Measurements from ENCODE around the gene COL12A1. TPM values are rescaled to one million over a fixed set of nuclear protein-coding genes. Genes with fewer than 3 reads are reported as not detected.

Gene COL12A1
- polyA plus RNA-seq, 4 donors: 63.7 to 1,684 (median 152) TPM

DNA sequence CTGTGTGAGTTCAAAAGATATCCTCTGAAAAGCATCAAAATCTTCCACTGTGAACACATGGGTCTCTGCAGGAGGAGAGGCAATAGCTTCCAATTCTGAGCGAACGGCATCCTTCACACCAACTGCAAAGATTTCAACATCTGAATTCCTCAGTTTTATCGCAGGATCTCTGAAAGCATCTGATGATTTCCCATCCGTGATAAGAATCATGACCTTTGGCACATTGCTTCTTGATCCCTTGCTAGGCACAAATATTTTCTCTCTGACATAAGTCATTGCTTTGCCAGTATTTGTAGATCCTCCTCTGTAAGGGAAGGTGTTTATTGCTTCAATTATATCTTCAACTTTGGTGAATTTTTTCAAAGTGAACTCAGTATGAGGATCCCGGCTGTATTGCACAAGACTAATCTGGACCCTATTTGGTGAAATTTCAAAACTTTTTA lies 22.7 kb downstream of the COL12A1 start:
- no peak for DNase-seq (ENCODE audit: low read depth in 4 of 4, low spot score in 3 of 4)

GRCh38 chr6:75180864-75181263 lies 25.0 kb downstream of the COL12A1 start:
- no peak for DNase-seq (ENCODE audit: low read depth in 4 of 4, low spot score in 3 of 4)

DNA sequence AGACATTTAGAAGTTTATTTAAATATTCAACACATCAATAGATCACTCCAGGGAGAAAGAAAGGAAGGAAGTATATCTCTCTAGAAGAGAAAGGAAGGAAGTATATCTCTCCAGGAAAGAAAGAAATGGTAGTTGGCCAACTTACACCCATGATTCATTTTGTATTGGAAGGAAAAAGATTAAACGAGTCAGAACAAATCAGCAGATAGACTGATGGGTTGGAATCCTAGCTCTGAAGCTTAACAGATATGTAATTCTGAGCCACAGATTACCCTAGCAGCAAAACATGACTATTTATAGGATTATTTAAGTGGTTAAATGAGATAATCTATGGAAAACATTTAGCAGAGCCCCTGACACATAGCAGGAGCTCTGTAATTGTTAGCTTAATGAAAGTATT lies 27.1 kb downstream of the COL12A1 start:
- DNase-seq (ENCODE audit: low read depth in 4 of 4, low spot score in 3 of 4): no peak

DNA sequence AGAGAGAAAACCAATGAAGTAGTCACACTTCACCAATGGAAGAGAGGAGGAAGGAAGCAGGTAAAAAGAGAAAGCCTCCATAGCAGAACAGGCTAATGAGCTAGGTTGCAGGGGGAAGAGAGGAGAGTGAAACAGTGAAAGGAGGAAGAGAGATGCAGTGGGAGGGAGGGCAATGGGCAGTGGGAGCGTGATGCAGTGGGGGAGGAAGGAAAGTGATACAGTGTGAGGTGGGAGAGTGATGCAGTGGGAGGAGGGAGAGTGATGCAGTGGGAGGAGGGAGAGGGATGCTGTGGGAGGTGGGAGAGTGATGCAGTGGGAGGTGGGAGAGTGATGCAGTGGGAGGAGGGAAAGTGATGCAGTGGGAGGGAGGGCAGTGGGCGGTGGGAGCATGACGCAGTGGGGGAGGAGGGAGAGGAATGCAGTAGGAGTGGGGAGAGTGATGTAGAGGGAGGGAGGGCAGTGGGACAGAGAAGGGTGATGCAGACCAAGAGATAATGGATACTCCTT lies 29.7 kb downstream of the COL12A1 start:
- DNase-seq (ENCODE audit: low read depth in 4 of 4, low spot score in 3 of 4): no peak

DNA sequence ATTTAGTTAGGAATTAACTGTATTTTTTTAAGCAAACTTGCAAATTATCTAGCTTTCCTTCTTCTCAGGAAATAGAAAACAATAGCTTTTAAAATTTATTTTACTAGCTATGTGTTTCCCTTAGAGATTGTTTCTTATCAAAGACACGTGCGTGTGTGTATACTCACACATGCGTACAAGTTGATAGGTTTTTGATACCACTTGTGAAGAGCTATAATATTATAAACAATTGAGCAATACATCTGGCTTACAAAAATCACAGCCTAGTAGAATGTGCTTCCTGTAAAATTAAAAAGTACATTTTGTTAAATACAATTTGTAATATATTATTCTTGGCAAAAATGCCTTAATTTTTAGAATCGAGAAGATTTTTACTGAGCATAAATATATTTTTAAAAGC lies 33.9 kb downstream of the COL12A1 start:
- DNase-seq (ENCODE audit: low read depth in 4 of 4, low spot score in 3 of 4): no peak

- no peak for DNase-seq (ENCODE audit: low read depth in 4 of 4, low spot score in 3 of 4)
Measured at GRCh38 chr6:75171567-75171966, 34.3 kb downstream of the COL12A1 start.

DNA sequence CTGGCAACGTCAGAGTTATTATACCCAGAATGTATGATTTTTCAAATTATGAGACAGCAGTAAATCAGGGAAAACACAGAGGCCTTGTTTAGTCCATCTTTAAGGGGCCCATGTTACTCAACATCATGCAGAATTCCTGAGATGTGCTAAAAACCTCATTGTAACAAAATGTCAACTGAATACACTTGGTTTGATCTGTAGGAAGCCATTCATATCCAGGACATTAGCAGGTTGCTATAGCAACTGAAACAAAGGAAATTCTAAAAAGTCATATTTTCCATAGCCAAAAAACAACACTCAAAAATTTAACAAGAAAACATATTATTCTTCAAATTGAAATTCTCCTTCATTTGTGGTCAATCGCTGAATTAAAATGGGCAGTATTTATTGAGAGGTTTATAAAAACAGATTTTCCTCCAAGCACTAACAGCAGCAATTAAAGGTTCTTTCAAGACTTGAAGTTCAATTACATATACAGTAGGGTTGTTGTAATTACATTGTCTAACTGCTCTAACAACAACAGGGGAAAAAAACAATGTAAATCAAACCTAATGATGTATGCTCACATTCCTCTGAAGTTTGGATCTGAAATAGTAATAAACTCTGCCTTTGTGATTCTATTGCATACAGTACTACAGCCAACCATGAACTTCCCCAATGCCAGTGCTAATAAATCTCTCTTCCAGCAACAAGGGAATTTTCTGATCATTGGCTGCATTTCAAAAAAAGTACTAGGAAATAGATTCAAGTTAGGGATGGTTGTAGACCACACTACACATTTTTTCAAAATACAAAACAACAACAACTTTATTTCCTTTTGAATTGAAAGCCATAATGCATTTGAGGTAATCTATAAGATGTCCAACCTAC lies 34.9 kb downstream of the COL12A1 start:
- no peak for DNase-seq (ENCODE audit: low read depth in 4 of 4, low spot score in 3 of 4)

GRCh38 chr6:75169689-75170586 lies 35.9 kb downstream of the COL12A1 start:
- DNase-seq (ENCODE audit: low read depth in 4 of 4, low spot score in 3 of 4): no peak

DNA sequence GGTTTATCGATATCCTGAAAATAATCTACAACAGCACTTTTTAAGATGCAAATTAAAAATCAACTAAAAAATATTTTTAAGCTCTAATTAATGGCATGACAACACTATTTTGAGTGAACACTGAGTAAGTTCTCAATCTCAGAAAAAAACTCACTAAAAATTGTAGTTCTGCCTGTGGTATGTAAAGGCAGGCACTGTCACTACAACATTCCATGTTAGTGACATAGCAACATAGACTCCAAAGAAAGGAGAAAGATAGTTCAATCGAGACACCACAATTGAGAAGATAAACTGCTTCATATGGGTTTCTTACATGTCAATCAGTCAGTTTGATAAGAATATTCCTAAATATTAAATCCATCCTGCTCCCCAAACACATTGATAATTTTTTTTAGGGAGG lies 38.0 kb downstream of the COL12A1 start:
- DNase-seq (ENCODE audit: low read depth in 4 of 4, low spot score in 3 of 4): no peak

DNA sequence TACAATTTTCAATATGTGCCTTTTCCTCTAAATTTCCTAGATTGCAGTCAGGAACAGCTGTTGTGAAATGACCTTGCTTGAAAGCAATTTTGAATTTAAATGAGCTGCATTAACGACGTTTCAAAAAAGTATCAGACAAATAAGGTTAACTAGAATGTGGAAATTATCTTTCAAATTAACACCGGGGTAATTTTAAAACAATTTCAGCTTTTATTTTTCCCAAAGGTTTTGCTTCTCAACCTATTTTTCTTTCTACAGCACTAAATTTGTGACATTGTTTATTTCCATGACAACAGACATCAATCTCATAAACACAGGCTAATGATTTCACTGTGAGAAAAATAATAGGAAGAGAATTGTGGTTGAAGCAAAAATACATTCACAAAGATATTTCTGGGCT lies 38.5 kb downstream of the COL12A1 start:
- no peak for DNase-seq (ENCODE audit: low read depth in 4 of 4, low spot score in 3 of 4)

GRCh38 chr6:75166773-75167172 lies 39.1 kb downstream of the COL12A1 start:
- DNase-seq (ENCODE audit: low read depth in 4 of 4, low spot score in 3 of 4): no peak

GRCh38 chr6:75166236-75166635 lies 39.6 kb downstream of the COL12A1 start:
- DNase-seq (ENCODE audit: low read depth in 4 of 4, low spot score in 3 of 4): no peak

- DNase-seq (ENCODE audit: low read depth in 4 of 4, low spot score in 3 of 4): no peak
Measured at GRCh38 chr6:75158176-75158575, 47.7 kb downstream of the COL12A1 start.

DNA sequence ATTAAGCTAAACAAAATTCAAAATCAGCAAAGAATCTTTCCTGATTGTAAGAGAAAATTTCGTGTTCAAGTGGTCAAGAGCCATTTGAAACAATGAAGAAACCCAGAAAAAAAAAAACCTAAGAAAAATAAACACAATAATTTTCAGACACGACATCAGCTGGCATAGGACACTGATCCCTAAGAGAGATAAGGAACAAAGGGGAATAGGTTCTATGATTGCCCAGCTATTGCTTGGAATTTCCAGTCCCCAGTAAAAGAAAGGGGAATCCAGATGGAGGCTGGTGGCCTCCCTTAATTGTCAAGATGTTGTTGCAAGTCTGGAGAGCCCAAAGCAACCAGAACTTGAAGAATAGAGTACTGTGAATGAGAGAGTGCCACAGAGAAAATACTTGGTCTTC lies 48.5 kb downstream of the COL12A1 start:
- no peak for DNase-seq (ENCODE audit: low read depth in 4 of 4, low spot score in 3 of 4)

DNA sequence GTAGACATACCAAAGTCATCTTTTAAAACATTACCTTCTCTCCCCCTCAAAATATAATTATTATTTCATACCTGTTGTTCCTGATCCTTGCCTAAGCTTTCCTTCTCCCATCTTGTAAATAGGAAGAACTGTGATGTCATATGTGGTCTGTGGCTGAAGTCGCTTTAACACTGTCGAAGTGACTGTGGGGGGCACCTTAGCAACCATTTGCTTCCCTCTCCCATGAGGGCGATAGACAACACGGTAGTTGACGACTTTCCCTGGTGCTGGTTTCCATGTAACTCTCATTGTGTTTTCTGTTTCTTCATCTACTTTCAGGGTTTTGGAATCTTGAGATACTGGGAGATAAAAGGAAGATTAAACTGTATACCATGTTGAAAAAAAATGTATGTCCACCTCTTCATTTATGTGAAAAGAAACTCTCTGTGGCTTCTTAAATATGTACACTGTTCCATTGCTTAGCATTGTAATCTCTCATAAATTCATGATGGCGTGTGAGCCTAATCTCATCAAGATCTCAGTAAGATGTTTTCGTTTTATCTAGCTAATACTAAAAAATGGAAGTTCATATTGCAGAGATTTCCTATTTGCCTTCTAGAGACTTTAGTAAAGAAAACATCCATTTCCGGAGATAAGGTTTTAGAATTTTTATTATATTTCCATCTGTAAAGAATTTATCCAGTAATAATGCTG lies 49.5 kb downstream of the COL12A1 start:
- no peak for DNase-seq (ENCODE audit: low read depth in 4 of 4, low spot score in 3 of 4)

GRCh38 chr6:75155631-75156030 lies 50.2 kb downstream of the COL12A1 start:
- no peak for DNase-seq (ENCODE audit: low read depth in 4 of 4, low spot score in 3 of 4)

GRCh38 chr6:75154973-75155372 lies 50.9 kb downstream of the COL12A1 start:
- no peak for DNase-seq (ENCODE audit: low read depth in 4 of 4, low spot score in 3 of 4)

DNA sequence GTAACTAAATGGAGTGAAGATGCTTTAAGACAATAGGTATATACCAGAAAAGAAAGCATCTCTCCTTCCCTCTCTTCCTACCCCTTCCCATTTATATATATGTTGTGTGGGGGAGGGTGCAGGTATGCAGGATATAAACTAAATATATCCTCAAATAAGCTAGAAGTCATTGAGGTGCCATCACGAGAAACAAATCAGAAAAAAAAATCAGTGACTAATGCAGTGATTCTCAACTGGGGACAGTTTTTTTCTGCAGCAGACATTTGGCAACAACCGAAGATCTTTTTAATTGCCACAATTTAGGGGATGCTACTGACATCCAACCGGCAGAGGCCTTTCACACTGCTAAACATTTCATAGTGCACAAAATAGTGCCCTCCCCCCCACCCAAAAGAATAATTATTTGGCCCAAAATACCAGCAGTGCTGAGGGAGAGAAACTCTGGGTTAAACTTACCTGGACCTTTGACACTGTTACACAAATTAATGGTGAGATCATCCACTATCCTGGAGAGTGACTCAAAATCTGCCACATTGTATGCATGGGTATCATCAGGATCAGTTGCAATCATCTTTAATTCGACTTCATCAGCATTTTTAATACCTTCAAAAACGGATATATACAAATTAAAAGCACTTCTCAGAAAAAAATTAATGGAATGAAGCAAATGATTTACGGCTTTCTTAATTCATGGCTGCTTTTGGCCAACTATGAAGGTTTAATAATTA lies 55.0 kb downstream of the COL12A1 start:
- no peak for DNase-seq (ENCODE audit: low read depth in 4 of 4, low spot score in 3 of 4)

- DNase-seq (ENCODE audit: low read depth in 4 of 4, low spot score in 3 of 4): no peak
Measured at GRCh38 chr6:75149696-75150095, 56.2 kb downstream of the COL12A1 start.

GRCh38 chr6:75149240-75149639 lies 56.6 kb downstream of the COL12A1 start:
- no peak for DNase-seq (ENCODE audit: low read depth in 4 of 4, low spot score in 3 of 4)
